ENCODE results near the gene AUTS2.

AUTS2 gene

DNA sequence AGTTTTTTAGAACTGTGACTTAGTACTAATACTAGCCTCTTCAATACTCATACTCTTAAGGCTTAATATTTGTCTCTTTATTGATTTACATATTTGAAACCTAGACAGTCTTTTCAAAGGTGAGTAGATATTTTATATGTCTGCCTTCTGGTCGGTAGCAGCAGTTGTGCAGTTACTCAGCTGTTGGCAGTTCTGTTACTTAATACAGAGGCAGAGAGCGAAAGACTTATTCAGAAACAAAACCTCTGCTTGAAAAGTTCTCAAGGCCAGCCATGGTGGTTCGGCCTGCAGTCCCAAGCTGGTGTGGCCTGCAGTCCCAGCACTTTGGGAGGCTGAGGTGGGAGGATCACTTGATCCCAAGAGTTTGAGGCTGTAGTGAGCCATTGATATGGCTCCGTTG lies 84.2 kb downstream of the AUTS2 start:
- DNase-seq (ENCODE audit: insufficient read length, low spot score), result no peak
- no peak for FAIRE-seq

- FAIRE-seq (no peak), DNase-seq (ENCODE audit: insufficient read length, low spot score) (no peak)
Observed at GRCh38 chr7:69683002-69683401, 84.7 kb downstream of the AUTS2 start.

DNA sequence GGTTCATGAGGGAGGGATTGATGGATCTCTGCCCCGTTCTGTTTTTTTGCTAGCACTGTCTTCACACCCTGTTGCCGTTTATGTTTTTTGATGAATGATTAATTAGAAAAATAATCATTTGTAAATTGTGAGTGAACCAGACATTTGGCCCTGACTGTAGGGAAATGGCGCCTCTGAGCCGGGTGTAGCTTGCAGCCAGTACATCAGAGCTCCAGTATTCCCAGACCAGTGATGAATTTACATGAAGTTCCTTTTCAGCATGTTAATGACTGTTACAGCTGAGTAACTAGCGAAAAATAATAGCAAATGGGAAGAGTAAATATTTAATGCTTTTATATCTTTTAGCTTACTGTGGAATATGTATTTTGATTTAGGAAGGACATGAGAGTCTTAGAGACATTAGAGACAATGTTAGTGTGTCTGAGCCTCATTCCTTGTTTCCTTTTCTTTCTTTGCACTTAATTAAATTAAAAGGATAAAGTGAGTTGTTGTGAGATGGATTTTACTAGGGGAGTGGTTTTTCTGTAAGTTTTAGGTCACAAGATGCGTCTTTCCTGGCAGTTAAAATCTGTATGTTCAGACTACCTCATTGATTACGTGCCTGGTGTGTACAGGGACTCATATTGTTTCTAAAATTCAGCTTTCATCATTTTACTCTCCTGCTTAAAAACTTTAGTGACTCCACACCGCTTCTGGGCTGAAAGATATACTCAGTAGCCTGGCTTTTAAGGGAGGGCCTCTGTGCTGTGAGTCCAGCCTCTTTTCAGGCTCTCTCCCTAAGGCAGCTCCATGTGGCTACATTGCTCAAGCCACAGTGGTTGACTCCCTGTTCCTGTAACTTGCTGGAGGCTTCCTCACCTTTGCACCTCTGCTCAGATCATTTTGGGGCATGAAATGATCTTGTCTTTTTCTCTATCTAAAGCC lies 86.4 kb downstream of the AUTS2 start:
- no peak for DNase-seq (ENCODE audit: insufficient read length, low spot score)

DNA sequence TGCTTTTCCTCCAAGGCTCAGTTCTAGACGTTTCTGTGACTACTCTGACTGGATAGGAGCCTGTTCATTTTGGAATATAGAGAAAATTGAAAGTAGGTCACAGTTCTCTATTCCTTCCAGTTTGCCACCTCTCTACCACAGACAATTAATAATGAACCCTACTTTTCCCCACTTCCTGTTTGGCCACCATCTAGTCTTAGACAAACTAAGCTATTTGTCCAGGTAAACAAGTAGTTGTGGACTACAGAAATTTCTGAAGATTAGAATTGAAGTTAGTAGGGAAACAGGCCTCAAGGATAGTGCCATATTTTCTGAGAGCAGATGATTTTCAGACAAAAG lies 87.0 kb downstream of the AUTS2 start:
- DNase-seq (ENCODE audit: insufficient read length, low spot score), result no peak
- peak; percentile 37 for FAIRE-seq

More for the DNA sequence above, 86.4 kb downstream of the AUTS2 start:
- no peak for FAIRE-seq

DNA sequence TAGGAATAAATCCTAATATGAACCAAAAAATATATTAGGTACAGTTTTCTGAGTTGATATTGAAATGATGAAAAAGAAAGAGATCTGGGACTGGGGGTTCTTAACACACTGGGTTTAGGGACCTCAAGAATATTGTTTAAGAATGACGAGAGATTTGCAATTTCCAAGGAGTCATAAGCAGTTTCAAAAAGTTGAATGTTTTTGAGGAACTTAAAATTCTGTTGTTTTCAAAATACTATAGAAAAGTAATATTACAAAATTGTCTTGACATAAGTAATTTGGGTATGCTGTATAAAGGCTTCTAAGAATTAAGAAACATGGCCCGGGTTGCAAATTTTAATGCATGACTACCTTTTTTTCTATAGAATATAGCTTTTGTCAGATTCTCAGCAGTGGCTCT lies 88.1 kb downstream of the AUTS2 start:
- DNase-seq (ENCODE audit: insufficient read length, low spot score), result no peak
- FAIRE-seq, result no peak

DNA sequence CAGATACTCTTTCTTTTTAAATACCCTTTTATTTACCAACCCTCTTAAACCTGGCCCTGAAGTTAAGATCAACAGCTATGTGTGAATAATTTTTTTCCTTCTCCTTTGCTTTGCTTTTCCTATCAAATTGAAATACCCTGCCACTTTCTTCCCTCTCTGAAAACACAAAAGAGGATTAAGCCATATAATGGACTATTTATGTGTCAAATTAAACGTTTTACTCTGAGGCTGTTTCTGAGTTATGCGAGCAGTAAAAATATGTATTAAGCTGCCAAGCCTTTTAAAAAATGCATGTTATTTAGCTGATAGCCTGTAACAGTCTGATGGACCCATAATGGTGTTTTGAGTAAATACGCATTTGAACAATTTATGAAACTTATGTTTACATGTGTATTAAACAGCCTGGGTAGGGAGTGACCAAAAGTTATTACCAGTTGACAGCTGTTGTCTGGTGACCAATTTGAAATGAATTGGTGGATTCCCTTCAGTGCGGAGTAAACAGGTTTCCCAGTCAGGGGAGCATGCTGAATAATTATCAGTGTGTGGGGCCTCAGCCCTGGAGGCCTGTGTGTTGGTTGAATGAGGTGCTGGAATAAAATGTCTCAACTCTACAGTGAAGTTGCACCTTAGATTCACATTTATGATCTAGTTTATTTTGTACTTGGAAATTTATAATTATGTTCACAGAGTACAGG lies 89.6 kb downstream of the AUTS2 start:
- FAIRE-seq (no peak), DNase-seq (ENCODE audit: insufficient read length, low spot score) (no peak)

GRCh38 chr7:69690329-69690728 lies 92.1 kb downstream of the AUTS2 start:
- no peak for FAIRE-seq

GRCh38 chr7:69691327-69691726 lies 93.1 kb downstream of the AUTS2 start:
- DNase-seq (ENCODE audit: insufficient read length, low spot score), result no peak
- no peak for FAIRE-seq

More at GRCh38 chr7:69690329-69690728, 92.1 kb downstream of the AUTS2 start:
- no peak for DNase-seq (ENCODE audit: insufficient read length, low spot score)

DNA sequence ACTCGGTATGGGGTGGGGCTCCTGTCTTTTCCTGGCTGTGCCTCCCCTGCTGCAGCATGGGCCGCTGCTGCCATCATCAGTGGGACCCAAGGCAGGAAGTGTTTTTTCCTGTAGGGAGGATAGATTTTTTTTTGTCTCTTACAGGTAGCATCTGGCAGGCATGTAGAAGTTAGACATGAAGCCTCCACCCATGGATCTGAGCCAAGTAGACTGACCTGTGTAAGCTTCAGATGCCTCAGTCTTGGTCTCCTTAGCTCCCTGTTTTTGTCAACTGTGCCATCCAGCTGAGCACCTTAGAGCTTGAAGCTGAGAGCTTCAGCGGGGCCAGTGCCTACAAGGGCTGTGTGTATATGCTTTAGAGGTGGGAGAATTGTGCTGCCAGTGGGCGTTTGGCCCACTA lies 93.5 kb downstream of the AUTS2 start:
- DNase-seq (ENCODE audit: insufficient read length, low spot score) (no peak), FAIRE-seq (no peak)

GRCh38 chr7:69692611-69693010 lies 94.3 kb downstream of the AUTS2 start:
- DNase-seq (ENCODE audit: insufficient read length, low spot score) (no peak), FAIRE-seq (peak; percentile 31)

DNA sequence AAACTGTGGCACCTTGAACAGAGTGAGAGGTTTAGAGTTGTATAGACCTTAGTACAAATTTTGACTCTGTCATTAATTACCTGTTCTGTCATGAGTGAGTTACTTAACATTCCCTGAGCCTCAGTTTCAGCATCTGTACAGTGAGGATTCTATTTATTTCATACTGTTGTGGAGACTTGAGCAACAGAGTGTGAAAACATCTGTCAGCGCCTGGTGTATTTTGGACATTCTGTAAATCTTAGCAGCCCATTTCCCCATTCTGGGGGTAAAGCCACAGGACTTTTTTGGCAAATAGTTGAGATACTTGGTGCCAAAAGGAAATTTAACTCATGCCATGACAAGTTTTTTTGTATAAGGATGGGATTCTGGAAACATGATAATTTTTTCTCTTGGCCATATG lies 94.8 kb downstream of the AUTS2 start:
- DNase-seq (ENCODE audit: insufficient read length, low spot score) (no peak), FAIRE-seq (no peak)

DNA sequence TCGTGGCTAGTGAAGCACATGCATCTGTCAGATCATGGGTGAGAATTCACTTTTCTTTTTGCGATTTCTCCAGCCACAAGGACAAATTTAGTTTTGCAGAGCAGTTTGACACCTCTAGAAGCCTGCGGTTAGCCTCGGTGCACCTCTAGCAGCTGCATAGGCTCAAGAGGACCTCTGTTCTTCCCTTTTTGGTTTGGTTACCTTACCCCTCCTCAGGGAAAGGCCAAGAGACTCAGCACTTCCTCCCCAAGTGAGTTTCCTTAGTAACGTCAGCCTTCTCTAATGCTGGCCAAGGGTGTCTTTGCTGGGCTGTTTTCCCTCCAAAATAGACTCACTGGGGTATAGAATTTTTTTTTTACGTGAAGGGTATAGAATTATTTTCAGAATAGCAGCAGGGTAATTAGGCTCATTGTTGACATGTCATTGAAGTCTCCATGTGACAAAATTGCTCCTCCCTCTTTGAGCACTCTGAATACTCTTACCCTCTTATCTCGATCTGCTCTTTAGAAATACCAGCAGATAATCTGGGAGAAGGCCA lies 97.8 kb downstream of the AUTS2 start:
- peak; percentile 37 for DNase-seq (ENCODE audit: insufficient read length, low spot score)
- peak; percentile 98 for FAIRE-seq

DNA sequence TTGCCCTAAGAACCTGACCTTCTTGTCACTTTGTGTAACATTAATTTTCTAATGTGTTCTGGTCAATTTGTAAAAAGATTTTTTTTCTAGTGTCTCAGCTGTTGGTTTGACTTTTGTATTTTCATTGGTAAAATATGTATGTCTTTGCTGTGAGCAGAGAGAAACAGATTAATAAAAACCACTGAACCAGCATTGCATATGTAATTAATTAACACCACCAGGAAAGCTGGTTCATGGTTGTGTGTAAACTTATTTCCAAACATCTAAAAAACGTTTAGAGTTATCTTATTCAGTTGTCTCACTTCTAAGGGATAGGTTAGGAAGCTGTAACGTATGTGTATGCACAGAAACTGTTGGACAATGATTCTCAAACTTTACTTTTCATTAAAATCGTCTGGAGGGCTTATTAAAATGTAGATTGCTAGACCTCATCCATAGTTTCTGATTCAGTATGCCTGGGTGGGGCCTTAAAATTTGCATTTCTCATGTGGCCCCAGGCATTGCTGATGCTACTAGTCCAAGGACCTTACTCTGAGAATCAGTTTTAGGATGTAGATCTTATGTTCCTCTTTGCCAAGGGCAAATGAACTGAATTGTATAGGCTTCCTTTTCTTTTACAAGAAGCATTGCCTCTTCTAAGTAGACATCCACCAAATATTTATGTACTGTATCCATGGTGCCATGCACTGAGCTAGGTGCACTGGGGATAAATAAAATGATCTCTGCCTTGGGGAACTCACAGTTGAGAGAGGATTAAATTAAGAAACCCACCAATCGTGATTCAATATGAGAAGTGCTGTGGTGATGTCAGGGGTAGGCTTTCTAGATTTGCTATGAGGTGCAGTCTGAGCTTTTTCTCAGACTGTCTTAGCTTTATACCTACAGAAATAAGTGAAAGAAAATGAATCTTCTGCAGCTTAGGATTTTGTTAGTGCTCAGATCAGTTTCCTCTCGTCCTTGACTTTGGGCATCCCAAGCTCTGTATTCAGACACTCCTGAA lies 98.7 kb downstream of the AUTS2 start:
- DNase-seq (ENCODE audit: insufficient read length, low spot score) (no peak), FAIRE-seq (peak; percentile 79)

- DNase-seq (ENCODE audit: insufficient read length, low spot score) (no peak), FAIRE-seq (no peak)
Observed at GRCh38 chr7:69698109-69698825, 100.0 kb downstream of the AUTS2 start.

DNA sequence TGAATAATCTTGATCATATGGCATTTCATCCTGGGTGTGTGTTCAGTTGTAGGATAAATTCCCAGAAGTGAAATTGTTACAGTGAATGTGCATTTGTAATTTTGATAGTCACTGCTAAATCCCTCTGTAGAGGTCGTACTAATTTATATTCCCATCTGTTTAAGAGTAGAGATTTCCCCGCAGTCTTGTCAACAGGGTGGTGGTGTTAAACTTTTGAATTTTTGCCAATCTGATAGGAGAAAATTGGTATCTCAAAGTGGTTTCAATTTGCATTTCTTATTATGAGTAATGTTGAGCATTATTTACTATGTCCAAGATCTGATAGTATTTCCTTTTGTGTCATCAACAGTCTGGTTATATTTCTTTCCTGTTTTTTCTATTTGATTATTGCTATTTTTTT lies 101.7 kb downstream of the AUTS2 start:
- DNase-seq (ENCODE audit: insufficient read length, low spot score), result no peak

DNA sequence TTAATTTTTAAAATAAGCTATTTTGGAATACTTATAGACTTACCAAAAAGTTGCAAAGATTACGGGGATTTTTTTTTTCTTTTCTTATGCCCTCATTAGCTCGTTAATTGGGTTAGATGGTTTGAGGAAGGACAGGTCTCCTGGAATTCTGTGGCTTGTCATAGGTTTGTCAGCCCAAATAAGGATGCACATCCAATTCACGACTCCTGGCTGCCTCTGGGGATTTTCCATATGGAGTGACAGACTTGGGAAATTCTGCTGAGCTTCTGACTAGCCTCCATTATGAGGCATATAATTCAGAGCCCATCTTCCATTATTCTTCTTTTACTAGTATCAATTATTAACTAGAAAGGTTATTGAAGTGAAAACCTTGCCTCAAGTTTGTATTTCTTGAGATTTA lies 102.1 kb downstream of the AUTS2 start:
- FAIRE-seq, result no peak
- no peak for DNase-seq (ENCODE audit: insufficient read length, low spot score)

More for the DNA sequence above, 101.7 kb downstream of the AUTS2 start:
- no peak for FAIRE-seq

- FAIRE-seq (no peak), DNase-seq (ENCODE audit: insufficient read length, low spot score) (no peak)
Observed at GRCh38 chr7:69701288-69701687, 103.0 kb downstream of the AUTS2 start.

DNA sequence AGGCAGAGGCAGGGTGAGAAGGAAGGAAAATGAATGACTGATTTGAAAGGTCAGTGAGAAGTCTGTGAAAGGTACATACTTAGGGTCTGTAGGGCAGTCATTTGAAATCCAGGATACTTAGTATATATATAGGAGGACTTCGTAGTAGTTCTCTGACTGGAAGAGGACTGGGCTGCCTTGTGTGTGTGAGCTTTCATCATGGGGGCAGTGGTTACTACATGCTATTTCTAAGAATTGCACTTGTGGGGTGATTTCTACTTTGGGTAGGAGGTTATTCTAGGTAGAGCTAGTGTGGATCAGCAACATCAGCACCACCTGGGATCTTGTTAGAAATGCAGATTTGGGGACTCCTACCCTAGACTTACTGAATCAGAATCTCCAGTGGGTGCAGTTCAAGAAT lies 104.1 kb downstream of the AUTS2 start:
- FAIRE-seq, result no peak
- no peak for DNase-seq (ENCODE audit: insufficient read length, low spot score)

DNA sequence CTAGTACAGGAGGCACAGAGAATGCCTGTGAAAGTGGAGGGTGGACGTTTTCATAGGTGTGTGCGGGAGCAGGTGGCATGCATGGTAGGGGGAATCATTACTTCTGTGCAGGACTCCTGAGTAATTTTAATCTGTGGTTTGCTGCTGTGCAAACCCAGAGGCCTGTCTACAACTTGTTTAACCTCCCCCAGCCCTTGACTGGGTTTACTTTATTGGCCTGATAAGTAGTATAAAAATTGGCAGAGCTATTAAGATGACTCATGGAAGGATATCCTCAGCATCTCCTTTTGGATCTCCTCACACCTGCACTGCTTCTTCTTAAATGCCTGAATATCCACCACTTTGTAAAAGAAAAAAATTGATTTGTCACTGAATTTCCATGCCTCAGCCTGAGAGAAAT lies 104.8 kb downstream of the AUTS2 start:
- FAIRE-seq, result no peak
- no peak for DNase-seq (ENCODE audit: insufficient read length, low spot score)

DNA sequence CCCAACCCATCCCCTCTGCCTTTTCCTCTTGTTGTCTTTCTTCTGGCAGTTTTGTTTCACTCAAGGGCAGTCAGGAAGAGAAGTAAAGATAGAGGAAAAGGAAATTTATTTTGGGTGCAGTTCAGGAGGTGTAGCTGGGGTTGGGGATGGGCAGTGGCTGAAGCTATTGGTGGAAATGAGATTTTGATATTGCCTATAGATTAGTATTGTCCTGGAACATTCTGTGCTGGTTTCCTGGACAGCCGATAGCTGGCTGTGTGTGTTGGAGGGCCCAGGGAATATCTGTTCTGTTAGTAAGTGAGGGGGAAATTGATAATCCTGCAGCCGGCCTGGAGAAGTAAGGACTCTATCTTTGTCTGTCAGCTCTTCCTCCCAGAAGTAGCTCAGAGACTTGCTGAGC lies 107.8 kb downstream of the AUTS2 start:
- no peak for DNase-seq (ENCODE audit: insufficient read length, low spot score)
- no peak for FAIRE-seq

All from GM19239 (cell line).